Measurements from ENCODE around the gene GNA15.
"Not testable (repeated sequence)": the region's sequence is repeated elsewhere in the genome, so short reads cannot be mapped to it uniquely, and the experiment has no call there.

GNA15 gene

GRCh38 chr19:3193256-3194105 is 57.6 kb downstream of the GNA15 start:
- DNase-seq = no peak

DNA sequence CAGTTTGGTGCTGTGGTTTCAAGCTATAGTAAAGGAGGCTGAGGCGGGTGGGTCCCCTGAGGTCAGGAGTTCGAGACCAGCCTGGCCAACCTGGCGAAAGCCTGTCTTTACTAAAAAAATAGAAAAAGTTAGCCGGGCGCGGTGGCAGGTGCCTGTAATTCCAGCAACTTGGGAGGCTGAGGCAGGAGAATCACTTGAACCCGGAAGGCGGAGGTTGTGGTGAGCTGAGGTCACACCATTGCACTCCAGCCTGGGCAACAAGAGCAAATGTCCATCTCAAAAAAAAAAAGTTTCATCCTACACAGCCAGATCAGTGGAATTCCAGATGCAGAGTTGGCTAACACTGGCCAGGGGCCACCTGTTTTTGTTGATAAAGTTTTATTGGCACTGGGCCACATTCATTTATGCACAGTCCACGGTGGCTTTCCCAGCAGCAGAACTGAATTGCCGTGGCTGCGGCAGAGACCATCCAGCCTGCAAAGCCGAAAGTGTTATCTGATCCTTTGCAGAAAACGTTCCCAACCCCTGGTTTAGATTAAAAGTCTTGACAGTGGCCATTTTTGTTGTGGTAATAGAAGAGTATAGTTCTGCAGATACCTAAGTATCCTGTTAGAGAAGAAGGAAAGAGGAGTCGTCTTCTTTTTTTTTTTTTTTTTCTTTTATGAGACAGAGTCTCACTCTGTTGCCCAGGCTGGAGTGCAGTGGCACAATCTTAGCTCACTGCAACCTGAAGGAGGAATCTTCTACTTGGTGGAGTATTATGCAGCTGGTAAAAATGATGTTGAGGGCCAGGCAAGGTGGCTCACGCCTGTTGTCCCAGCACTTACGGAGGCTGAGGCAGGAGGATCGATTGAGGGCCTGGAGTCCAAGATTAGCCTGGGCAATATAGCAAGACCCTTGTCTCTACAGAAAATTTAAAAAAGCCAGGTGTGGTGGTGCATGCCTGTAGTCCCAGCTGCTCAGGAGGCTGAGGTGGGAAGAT is 58.6 kb downstream of the GNA15 start:
- DNase-seq = no peak

DNA sequence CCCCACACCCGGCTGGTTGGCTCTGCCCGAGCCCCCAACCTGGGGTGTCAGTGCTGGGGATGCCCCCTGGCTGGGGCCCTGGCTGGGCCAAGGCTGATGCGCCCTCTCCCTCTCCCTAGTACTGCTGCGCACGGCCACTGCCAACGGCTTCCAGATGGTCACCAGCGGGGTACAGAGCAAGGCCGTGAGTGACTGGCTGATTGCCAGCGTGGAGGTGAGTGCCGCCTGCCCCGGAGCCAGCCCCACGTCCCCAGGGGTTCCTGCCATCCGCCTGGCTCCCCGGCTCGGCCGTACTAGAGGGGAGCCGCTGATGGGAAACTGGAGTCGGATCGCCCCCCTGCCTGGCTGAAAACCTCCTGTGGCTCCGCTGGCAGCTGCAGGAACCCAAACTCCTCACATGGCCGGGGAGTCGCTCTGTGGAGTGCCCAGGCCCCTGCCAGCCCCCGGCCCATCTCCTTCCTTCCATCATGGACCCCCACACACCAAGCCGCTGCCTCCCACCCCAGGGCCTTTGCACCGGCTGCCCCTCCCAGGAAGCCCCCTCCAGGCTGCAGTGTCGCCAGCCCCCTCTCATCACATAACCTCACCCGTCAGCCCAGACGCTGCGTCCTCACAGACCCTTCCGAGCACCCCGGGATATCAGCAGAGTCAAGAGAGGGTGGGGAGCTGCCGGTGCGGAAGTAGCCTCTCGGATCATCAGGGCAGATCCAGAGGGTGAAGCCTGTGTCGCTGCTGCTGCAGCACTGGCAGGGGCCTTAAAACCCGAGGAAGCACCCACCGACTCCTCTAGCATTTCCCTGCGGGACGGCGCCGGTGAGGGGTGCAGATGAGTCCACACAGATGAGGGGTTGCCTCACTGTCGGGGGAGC is 60.5 kb downstream of the GNA15 start:
- no peak for DNase-seq

- no peak for DNase-seq
These were observed 61.0 kb downstream of the GNA15 start for GRCh38 chr19:3196933-3197205.

- no peak for DNase-seq
These were observed 63.3 kb downstream of the GNA15 start for GRCh38 chr19:3198901-3199700.

DNA sequence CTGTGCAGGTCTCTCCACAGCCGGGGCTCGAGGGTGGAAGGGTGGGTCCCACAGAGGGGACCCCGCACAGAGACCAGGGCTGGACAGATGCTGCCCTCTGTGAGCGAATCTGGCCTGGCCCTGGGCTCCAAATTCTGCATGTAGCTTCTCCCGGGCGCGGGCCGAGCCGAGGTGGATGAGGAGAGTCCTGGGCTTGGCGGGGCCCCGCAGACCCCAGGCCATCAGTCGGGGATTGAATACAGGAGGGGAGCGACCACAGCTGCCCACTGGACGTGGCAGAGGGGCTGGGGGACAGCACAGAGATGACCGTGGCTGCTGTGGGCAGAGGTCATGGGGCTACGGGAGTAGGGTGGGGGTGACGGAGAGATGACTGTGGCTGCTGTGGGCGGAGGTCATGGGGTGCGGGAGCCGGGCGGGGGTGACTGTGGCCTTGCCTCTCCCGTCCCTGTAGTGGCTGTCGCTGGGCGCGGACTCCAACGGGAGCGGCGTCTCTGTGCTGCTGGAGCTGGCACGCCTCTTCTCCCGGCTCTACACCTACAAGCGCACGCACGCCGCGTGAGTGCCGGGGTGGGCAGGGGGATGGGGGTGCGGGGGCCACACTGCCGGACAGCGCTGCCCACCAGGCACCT is 65.4 kb downstream of the GNA15 start:
- no peak for DNase-seq

GRCh38 chr19:3201911-3202310 is 66.1 kb downstream of the GNA15 start:
- no peak for DNase-seq

DNA sequence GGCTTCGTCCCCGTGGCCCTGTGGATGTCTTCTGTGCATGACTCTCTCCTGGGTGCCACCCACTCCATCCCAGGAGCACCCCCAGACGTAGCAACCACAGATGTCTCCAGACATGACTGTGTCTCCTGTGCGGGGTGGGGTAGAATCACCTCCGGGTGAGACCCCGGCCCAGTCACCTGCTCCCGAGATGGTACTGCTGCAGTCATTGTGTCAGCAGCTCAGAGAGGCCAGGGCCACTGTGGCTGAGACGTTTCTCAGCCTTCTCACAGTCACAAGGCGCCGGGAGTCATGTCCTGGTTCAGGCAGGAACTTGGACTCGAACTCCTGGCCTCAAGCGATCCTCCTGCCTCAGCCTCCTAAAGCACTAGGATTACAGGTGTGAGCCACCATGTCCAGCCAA is 66.5 kb downstream of the GNA15 start:
- DNase-seq = no peak

- not testable (repeated sequence) for DNase-seq
These were observed 67.1 kb downstream of the GNA15 start for GRCh38 chr19:3202895-3203294.

GRCh38 chr19:3203805-3204645 is 68.2 kb downstream of the GNA15 start:
- DNase-seq = no peak

DNA sequence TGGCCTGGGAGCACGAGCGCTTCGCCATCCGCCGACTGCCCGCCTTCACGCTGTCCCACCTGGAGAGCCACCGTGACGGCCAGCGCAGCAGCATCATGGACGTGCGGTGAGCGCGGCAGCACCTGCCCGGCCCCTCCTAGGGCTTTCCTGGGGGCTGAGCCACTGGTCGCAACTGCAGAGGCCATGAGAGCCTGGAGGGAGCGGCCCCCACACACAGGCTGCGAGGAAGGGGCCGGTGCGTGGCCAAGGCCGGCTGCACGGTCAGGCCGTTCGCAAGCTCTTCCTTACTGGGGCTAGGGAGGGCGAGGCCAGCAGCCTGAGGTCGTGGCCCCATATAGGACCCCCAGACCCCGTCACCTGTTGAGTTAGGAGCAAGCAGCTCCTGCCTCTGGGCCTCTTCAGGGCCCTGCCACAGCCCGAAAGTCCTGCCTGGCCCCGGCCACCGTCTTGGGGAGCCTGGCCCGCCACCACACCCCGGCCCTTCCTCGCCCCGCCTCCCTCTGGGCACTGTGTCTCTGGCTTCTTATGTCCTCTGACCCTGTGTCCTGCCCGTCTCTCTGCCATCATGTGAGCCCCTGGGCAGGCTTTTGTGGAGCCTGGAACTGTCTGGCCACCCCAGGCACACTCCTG is 68.9 kb downstream of the GNA15 start:
- DNase-seq = no peak

DNA sequence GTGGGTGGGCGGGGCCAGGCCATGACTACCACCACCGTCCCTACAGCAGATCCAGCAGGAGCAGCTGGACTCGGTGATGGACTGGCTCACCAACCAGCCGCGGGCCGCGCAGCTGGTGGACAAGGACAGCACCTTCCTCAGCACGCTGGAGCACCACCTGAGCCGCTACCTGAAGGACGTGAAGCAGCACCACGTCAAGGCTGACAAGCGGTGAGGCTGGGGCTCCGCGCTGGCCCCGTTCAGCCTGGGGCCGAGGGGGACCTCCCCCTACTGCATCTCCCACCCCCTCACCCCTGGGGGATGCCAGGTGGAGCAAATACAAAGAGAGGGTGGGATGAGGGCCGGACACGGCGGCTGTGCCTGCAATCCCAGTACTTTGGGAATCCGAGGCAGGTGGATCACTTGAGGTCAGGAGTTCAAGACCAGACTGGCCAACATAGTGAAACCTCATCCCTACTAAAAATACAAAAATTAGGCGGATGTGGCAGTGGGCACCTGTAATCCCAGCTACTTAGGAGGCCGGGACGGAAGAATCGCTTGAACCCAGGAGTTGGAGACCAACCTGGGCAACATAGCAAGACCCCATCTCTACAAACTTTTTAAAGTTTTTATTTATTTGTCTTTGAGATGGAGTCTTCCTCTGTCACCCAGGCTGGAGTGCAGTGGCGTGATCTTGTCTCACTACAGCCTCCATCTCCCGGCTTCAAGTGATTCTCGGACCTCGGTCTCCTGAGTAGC is 70.6 kb downstream of the GNA15 start:
- no peak for DNase-seq

DNA sequence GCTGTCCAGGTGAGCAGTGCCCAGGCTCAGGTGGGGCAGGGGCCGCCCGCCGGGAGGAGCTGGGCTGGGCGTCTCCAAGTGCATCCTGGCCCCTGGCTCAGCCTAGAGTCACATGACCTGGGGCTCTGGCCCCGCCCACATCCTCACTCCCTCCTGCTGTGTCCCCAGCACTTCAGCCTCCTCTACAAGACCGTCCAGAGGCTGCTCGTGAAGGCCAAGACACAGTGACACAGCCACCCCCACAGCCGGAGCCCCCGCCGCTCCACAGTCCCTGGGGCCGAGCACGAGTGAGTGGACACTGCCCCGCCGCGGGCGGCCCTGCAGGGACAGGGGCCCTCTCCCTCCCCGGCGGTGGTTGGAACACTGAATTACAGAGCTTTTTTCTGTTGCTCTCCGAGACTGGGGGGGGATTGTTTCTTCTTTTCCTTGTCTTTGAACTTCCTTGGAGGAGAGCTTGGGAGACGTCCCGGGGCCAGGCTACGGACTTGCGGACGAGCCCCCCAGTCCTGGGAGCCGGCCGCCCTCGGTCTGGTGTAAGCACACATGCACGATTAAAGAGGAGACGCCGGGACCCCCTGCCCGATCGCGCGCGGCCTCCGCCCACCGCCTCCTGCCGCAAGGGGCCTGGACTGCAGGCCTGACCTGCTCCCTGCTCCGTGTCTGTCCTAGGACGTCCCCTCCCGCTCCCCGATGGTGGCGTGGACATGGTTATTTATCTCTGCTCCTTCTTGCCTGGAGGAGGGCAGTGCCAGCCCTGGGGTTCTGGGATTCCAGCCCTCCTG is 71.8 kb downstream of the GNA15 start:
- no peak for DNase-seq

DNA sequence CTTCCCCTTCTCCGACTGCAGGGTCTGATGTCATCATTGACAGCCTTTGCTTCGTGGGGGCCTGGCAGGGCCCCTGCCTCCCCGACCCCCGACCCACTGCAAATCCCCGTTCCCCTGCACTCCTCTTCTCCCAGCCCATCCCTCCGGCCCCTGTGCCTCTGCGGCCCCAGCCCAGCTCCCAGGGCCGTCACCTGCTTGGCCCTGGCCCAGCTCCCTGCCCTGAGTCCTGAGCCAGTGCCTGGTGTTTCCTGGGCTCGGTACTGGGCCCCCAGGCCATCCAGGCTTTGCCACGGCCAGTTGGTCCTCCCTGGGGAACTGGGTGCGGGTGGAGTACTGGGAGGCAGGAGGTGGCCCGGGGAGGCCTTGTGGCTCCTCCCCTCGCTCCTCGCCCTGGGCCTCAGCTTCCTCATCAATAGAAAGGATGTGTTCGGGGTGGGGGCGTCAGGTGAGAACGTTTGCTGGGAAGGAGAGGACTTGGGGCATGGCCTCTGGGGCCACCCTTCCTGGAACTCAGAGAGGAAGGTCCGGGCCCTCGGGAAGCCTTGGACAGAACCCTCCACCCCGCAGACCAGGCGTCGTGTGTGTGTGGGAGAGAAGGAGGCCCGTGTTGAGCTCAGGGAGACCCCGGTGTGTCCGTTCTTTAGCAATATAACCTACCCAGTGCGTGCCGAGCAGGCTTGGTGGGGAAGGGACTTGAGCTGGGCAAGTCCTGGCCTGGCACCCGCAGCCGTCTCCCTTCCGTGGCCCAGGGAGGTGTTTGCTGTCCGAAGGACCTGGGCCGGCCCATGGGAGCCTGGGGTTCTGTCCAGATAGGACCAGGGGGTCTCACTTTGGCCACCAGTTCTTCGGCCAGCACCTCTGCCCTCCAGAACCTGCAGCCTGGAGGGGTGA is 72.7 kb downstream of the GNA15 start:
- no peak for DNase-seq

DNA sequence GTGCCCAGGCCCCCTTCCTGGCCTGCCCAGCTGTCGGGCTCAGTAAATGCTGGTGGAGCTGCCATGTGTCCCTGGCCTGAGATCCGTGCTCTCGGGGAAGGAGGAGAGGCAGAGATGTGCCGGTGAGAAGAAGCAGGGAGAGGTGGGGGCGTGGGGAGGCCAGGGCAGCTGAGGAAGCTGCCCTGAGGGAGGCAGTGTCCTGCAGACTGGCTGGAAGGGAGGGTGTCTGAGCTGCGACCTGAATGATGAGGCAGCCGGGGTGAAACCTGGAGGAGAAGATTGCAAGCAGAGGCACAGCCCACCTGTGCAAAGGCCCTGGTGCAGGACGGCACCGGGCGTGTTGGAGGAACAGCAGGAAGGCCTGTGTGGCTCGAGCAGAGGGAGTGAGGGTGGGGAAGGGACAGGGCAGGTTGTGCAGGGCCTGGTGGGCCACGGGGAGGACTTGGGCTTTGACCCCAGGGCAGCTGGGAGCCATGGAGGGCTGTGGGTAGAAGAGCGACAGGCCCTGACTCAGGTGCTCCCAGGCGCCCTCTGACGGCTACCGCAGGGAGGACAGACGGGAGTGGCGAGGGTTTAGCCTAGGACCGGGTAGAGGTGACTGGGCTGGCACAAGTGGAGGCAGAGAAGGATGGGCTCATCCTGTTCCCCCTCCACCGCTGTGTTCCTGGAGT is 74.6 kb downstream of the GNA15 start:
- DNase-seq = peak; percentile 88

GRCh38 chr19:3211191-3211590 is 75.4 kb downstream of the GNA15 start:
- no peak for DNase-seq

- DNase-seq = no peak
These were observed 77.3 kb downstream of the GNA15 start for GRCh38 chr19:3213159-3213558.
